ENCODE measurements around the gene MSRB3. TPM values are rescaled to one million over a fixed set of nuclear protein-coding genes. Genes with fewer than 3 reads are reported as not detected.

MSRB3 gene
- total RNA-seq, 1 experiment from 2014 or later = 1.1 TPM

DNA sequence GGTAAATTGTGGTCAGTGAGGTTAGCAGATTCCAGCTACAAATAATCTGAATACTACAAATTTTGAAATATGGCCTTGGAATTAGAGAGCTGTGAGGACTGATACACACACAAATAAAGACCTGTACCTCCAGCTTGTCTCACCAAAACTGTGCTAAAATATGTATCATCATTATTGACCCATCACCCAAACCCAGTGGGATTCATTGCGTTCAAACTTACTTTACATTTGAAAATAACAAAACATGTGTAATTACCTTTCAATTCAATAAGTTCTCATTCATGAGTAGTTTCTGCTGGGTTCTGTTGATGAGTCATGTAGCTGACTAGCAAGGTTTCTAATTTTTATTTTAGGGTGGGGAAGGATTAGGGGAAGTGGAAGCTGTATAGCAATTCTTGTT is 170.9 kb downstream of the MSRB3 start:
- no peak overlapping the region for H2BK120ac ChIP-seq (ENCODE audit: low read depth, low read length, poor library complexity, severe bottlenecking)
- no peak overlapping the region for H3K18ac ChIP-seq (ENCODE audit: insufficient read length, low read depth, low read length)
- H3K27me3 ChIP-seq (ENCODE audit: insufficient read depth, low read length) = no peaks in the 10 kb centered on the region
- Mint-ChIP-seq H3K27me3 (ENCODE audit: low read depth) (no peaks in the 10 kb centered on the region), H3K27ac (no peak overlapping the region), H3K4me3 (no peak overlapping the region), H3K36me3 (ENCODE audit: insufficient read depth in 1 of 3, low read depth in 3 of 3) (no peaks in the 10 kb centered on the region), H3K4me1 (peaks cover 0 to 3% of the 10 kb centered on the region in 2 experiments; a peak in 1 of 4 replicates), H3K9me3 (no peaks in the 10 kb centered on the region)
- no peaks in the 10 kb centered on the region for H3K79me1 ChIP-seq (ENCODE audit: insufficient read depth, low read depth, low read length, poor library complexity, severe bottlenecking)
- no peak overlapping the region for H3K14ac ChIP-seq (ENCODE audit: insufficient read depth, low read length)
- H4K8ac ChIP-seq (replicated peaks; ENCODE audit: insufficient read length, low read depth, low read length) = no peak overlapping the region
- H2BK12ac ChIP-seq (ENCODE audit: insufficient read length, low read depth, low read length) = no peak overlapping the region
- no CpG with 5 or more reads among the region's 1 CpG for WGBS (ENCODE audit: extremely low coverage, insufficient read length, low lambda C conversion rate)
- no peak for DNase-seq
- H3K9ac ChIP-seq (ENCODE audit: extremely low read depth, insufficient read length, low read length) = no peak overlapping the region
- H2BK20ac ChIP-seq (ENCODE audit: low read depth, low read length, poor library complexity, severe bottlenecking) = no peak overlapping the region
- H3K4me2 ChIP-seq (ENCODE audit: insufficient read depth, insufficient read length, low read length) = no peak overlapping the region
- H2AFZ ChIP-seq (ENCODE audit: low read length) = no peak overlapping the region
- H2BK5ac ChIP-seq (ENCODE audit: insufficient read length, low read length) = no peak overlapping the region
- H4K91ac ChIP-seq (ENCODE audit: insufficient read length, low read depth, low read length) = no peak overlapping the region
- H3K4ac ChIP-seq (ENCODE audit: low read depth, low read length) = no peak overlapping the region
- no peak overlapping the region for H3T11ph ChIP-seq (ENCODE audit: low read length)
- no peak overlapping the region for H2AK5ac ChIP-seq (ENCODE audit: insufficient read length, low read length)
- H3K4me1 ChIP-seq (ENCODE audit: insufficient read depth, low read length) = no peaks in the 10 kb centered on the region
- H3K27ac ChIP-seq (ENCODE audit: insufficient read length, low read depth, low read length) = no peak overlapping the region
- TF ChIP-seq, protein P1, sequence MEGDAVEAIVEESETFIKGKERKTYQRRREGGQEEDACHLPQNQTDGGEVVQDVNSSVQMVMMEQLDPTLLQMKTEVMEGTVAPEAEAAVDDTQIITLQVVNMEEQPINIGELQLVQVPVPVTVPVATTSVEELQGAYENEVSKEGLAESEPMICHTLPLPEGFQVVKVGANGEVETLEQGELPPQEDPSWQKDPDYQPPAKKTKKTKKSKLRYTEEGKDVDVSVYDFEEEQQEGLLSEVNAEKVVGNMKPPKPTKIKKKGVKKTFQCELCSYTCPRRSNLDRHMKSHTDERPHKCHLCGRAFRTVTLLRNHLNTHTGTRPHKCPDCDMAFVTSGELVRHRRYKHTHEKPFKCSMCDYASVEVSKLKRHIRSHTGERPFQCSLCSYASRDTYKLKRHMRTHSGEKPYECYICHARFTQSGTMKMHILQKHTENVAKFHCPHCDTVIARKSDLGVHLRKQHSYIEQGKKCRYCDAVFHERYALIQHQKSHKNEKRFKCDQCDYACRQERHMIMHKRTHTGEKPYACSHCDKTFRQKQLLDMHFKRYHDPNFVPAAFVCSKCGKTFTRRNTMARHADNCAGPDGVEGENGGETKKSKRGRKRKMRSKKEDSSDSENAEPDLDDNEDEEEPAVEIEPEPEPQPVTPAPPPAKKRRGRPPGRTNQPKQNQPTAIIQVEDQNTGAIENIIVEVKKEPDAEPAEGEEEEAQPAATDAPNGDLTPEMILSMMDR (conservative IDR thresholded peaks at IDR 0.05) = no peak
- H4K20me1 ChIP-seq (ENCODE audit: control insufficient read depth, insufficient read depth, insufficient read length) = no peaks in the 10 kb centered on the region
- no peak overlapping the region for H2BK15ac ChIP-seq (ENCODE audit: low read depth, low read length)
- H4K5ac ChIP-seq (ENCODE audit: insufficient read length, low read depth, low read length) = no peak overlapping the region
- H3K23me2 ChIP-seq (ENCODE audit: insufficient read length, low read depth, low read length, poor library complexity, severe bottlenecking) = no peaks in the 10 kb centered on the region
- H3K9me3 ChIP-seq (ENCODE audit: control insufficient read depth, low read depth, low read length) = no peaks in the 10 kb centered on the region
- no peak overlapping the region for H3K23ac ChIP-seq (ENCODE audit: insufficient read length, low read depth, low read length)
- H3K56ac ChIP-seq (ENCODE audit: insufficient read length, low read depth, low read length) = no peak overlapping the region
- no peaks in the 10 kb centered on the region for H3K79me2 ChIP-seq (ENCODE audit: insufficient read depth, low read length)
